Measurements from ENCODE around the gene MCRIP1.

Gene MCRIP1

GRCh38 chr17:81802856-81803643 is 30.0 kb downstream of the MCRIP1 start:
- no peak for DNase-seq

GRCh38 chr17:81802048-81802758 is 30.9 kb downstream of the MCRIP1 start:
- DNase-seq, result no peak

- DNase-seq, result no peak
These were observed 31.8 kb downstream of the MCRIP1 start for GRCh38 chr17:81801327-81801726.

GRCh38 chr17:81794509-81794908 is 38.6 kb downstream of the MCRIP1 start:
- DNase-seq, result no peak

- no peak for DNase-seq
These were observed 39.0 kb downstream of the MCRIP1 start for GRCh38 chr17:81794074-81794476.

GRCh38 chr17:81792675-81793615 is 40.1 kb downstream of the MCRIP1 start:
- no peak for DNase-seq

Data from NCI-H187 treated with DMSO at 0.1 percent for 48 hours (cell line).